NCI-H82 treated with DMSO at 0.1 percent for 48 hours (cell line): ENCODE data around the gene NRXN3.

Source experiments
- DNase-seq: peaks from one replicate; lab custom pipeline; 2025; ENCODE audit not compliant: unreplicated experiment; lab: John Stamatoyannopoulos, UW

The NRXN3 gene

DNA sequence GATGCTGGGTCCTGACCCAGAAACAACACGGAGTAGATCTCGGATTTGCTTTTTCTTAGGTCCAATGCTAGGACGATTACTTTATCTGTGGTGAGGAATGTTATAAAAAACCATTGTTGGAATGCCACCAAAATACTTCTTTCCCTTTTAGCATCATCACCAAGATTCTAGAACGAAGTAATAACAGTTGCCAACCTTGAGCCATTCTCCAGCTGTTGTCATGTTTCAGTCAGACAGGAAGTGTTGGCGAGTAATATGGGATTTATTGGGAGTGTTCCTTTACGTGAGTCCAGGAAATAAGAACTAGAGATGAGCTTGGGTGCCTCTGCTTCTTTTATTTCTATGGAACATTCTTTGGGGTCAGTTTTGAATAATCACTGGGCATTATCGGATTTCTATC is 1148.2 kb downstream of the NRXN3 start:
- no peak for DNase-seq

DNA sequence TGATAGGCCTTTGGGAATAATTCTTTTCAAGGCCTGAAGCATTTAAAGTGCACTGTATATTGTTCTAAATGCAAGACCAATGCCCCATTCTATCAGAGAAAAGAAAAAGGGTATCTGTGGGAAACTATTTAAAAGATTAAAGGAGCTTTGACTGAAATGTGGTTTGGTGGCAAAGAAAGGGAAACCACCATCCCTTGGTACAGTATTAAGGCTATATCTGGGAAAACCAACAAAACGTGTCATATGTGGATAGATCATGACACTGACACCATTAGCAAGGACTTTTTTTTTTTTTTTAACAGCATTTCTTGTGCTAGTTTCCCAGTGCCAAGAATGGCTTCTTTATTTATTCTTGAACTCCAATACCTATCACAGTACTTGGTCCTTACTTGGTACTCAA is 1150.4 kb downstream of the NRXN3 start:
- no peak for DNase-seq

DNA sequence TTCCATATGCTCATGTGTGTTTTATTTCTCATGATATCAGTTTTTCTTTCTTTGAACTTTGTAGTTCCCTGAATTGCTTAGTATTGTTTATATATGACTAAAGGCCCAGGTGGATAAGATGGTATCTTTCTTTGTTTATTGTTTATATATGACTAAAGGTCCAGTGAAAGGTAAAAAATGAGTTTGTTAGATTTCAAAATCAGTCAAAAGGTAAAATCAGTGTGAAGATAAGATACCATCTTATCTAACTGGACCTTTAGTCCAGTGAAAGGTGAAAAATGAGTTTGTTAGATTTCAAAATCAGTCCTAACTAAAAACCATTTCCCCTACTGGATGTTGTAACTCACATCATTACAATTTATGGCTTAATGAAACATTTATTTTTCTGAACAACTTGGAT is 1150.9 kb downstream of the NRXN3 start:
- DNase-seq = no peak

DNA sequence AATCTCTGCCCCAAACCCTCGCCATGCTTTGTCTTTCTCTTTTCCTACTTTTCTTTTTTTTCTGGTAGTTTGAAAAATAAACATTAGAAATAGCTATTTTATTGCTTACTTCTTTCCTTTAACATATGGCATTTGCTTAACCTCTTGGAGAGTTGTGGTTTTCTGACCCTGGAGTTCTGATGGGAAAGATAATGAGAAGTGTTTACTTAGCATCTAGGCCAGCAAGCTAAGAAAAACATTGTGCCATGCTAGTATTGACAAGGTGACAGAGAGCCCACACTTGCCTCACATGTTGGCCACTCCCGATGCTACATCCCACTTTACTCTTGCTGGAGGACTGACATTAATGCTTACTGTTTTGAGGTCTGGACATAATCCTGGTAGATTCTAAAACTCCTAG is 1154.9 kb downstream of the NRXN3 start:
- no peak for DNase-seq

DNA sequence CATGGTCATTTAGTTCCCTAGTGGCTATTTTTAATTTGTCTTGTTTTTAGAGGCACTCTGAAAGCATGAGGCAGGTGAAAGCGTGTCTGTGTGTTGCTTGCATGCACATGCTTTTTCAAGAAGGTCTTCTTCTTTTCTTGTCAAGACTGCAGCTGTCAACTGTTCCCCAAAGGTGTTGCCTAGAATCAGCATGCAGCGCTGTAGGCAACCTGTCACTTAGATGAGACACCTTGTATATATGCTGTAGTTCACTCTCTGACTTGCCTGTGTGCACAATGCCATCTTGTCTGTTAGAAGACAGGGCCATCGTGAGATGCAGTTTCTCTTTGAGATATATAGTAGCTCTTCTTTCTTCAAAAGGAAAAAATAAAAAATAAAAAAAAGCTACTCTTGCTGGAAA is 1155.4 kb downstream of the NRXN3 start:
- DNase-seq = no peak

DNA sequence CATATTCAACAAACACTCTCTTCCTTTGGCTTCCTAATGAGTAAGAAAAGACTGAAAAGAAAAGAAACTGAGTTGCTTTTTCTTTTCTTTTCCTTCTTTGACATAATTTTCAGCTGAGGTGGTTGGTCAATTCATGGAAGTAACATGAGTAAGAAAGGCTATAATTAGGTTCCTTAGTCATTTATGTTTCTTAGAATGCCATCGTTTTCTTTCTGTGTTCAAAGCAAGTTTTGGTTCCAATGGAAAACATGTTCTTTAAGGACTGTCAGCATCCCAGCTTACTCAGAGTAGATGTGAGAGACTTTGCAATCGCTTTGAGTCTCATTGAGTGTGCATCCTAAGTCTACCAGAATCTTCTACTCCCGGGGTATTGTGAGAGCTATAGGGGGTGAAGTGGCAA is 1158.7 kb downstream of the NRXN3 start:
- DNase-seq = no peak

DNA sequence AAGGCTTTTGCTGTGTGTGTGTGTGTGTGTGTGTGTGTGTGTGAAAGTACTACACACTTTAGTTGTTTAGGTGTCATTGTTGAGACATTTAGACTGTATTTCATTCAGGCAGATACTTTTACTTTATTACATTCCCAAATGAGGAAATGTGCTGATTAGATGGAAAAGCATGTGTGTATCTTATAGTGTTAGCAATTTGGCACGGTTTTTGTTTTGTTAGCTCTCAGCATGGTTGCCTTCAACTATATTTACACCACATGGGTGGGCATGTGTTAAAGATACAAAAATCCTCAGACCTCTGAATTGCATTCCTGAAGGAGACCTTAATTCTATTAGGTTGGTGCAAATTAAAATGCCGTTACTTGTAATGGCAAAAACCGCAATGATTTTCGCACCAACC is 1161.7 kb downstream of the NRXN3 start:
- no peak for DNase-seq

DNA sequence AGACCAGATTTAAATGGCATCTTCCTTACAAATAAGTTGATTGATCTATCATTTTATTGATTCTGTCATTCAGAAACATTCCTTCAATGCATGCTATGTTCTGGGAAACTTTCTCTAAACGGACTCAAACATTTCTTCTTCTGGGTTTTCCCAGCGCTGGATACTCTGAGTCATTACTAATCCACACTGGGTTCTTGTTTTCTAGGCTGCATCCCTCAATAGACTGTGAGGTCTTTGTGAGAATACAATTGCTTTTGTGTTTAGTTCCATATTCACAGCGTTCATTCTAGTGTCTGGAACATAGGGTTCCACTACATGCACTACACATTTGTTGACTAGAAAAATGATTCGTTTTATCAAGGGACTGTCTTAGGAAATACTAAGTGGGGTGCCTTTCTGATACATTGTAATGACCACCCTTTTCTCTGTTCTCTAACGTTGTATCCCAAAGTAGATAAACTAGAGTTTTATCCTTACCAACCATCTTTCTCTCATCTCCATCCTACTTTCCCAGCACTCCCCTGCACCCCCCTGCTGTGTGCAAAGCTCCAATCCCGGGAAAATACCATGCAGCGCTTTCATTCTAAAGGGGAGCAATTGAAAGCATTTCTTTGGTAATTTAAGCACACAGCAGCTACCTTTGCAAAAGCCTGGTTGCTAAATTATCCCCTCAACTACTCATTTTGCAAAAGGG is 1162.5 kb downstream of the NRXN3 start:
- DNase-seq = no peak

DNA sequence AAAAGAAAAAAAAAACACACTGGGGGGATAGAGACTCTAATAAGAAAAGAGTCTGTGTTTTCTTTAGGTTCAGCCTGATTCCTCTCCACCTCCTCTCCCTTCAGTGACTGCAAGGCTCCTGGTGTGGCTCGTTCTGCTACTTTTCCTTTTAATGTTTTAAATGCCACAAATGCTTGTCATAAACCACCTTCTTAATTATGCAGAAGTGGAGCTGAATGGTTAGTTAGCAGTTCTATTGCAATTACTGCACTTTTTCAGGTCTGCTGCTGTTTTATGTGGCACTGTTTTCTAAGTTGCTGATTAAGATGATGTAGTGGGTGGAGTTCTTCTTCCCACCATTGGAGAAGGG is 1163.0 kb downstream of the NRXN3 start:
- DNase-seq = no peak

DNA sequence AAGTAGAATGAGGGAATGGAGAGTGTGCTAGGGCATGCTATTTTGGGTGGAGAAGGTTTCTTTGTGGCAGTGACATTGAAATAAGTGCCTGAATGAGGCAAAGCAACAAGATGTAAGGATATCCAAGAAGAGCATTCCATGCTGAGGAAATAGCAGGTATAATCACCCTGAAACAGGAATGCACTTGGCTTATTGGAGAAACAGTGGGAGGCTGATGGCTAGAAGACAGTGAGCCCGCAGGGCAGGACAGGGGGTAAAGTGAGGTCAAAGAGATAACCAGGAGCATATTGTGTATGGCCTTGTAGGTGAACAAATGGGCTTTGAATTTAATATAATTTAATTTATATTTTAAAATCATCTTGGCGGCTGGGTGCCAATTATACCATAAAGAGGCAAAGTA is 1164.1 kb downstream of the NRXN3 start:
- no peak for DNase-seq

DNA sequence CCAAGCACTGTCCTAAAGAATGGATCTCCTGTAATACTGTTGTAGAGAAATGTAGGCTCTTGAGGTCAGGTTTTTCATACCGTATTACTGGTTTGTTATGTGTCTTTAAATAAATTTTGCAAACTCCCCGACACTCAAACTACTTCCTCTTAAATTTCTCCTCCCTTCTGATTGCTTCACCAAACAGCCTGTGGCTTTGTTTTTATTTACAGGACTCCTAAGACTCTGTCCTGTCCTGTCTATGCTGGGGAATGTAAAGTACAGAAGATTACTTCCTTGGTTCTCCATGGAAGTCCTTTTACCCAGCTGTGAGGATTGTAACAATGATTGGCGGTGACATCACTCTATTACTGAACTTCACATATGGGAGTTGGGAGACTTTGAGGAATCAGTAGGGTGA is 1167.6 kb downstream of the NRXN3 start:
- no peak for DNase-seq

DNA sequence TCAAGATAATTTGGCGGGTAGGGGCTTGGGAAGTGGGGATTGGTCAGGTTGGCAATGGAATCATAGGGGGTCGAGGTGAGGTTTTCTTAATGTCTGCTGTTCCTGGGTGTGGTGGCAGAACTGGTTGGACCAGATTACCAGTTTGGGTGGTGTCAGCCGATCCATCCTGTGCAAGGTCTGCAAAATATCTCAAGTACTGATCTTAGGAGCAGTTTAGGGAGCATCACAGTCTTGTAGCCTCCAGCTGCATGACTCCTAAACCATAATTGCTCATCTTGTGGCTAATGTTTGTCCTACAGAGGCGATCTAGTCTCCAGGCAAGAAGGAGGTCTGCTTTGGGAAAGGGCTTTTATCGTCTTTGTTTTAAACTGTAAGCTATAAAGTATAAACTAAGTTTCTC is 1172.8 kb downstream of the NRXN3 start:
- DNase-seq = no peak

DNA sequence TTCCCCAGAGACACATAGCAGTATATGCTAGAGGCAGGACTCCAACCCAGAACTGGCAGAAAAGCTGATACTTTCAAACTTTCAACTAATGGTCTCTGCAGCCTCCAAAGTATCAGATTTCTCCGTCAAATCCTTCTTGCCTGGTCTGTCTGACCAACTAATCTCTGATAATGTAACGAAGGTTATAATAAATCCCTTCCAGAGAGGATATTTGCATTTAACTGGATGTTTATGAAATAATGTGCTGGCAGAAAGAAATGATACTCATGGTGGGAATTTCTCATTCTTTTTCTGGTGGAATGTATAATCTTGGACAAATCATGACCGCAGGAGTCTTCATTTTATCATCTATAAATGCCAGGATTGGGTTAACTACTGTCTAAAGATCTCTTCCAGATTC is 1180.8 kb downstream of the NRXN3 start:
- DNase-seq = no peak

DNA sequence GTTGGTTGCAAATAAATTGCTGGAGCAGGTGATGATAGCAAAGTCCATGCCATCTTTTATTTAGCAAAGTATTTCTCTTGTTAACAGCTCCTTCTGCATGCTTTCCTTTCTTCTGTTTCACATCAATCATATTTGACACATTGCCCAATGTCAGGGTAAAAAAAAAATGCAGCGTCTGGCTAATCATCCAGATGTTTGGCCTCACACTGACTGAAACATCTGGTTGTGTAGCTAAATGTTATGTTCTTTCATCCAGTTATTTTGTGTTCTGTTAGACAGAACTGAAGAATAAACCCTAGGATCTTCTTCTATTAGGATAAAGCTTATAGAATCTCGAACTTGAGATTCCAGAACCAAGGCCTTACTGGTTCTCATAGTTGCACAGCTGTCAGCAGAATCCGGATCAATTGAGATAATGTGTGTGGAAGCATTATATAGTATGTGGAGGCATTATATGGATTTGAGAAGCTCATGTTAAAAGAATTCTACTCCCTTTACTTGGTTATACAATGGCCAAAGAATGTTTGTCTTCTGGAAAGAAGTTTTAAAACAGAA is 1182.0 kb downstream of the NRXN3 start:
- DNase-seq = no peak

DNA sequence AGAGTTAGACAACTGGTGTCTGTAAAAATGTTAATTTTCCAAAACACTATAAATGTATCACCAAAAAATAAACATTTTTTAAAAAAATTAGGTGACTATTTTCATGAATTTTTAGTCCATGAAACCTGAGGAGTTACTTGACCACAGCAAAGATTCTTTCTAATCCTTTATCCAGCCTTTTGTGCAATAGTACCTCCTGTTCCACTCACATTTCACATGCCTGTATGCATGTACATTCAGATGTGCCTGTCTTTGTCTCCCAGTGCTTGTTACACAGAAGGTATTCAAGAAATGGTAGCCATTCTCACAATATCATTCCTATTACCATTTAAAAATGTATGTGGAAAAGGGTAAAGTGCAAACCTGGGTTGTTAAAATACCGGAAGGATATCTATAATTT is 1184.2 kb downstream of the NRXN3 start:
- no peak for DNase-seq

DNA sequence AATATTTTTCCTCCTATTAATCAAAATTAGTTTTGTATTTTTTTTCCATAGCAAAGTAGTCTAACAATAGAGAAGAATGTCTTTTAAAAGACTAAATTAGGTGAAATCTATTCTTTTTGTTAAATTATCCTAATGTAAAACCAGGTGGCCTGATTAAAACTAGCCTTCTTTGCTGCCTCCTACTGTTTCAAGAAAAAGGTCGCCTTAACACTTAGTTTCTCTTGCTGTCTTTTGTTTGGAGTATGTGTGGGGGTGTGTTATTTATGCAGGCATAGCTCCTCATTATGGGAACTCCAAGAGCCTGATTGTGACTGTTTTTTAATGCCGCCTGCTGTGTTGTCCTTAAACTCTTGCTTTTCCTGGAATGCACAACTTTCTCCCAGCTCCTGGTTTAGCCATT is 1185.9 kb downstream of the NRXN3 start:
- DNase-seq = no peak

DNA sequence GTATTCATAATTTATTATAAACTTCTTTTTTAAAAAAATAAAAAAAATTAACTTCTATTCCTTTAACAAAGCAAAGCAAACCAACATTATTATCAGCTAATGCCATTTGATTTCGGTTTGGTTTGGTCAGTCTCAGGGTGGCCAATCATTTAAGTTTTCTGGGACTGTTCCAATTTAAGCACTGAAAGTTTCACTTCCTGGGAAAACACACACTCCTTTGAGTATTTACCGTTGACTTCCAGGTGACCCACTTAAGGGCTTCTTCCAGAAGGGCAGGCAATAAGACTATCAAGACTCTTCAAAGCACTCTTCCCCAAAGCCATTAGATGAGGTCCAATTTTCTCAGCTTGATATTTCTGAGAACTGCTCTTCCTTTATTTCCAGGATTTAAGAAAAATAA is 1187.1 kb downstream of the NRXN3 start:
- DNase-seq = no peak

DNA sequence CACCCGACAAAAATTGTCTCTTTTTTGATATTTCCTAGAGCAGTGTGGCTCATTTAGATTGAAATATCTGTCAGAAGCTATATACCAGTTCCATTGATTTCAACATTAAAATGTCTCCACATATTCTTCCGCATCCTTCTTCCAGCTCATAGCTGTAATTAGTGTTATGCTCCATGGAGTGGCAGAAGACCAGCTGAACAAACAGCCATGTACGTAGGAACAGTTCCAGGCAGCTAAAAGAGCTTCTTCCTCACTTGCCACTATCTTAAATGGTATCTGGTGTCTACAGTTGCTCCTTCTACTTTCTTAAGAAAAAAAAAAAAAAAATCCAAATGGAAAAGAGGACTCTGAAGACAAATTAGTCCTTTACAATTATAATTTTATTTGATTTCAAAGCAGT is 1193.1 kb downstream of the NRXN3 start:
- no peak for DNase-seq

DNA sequence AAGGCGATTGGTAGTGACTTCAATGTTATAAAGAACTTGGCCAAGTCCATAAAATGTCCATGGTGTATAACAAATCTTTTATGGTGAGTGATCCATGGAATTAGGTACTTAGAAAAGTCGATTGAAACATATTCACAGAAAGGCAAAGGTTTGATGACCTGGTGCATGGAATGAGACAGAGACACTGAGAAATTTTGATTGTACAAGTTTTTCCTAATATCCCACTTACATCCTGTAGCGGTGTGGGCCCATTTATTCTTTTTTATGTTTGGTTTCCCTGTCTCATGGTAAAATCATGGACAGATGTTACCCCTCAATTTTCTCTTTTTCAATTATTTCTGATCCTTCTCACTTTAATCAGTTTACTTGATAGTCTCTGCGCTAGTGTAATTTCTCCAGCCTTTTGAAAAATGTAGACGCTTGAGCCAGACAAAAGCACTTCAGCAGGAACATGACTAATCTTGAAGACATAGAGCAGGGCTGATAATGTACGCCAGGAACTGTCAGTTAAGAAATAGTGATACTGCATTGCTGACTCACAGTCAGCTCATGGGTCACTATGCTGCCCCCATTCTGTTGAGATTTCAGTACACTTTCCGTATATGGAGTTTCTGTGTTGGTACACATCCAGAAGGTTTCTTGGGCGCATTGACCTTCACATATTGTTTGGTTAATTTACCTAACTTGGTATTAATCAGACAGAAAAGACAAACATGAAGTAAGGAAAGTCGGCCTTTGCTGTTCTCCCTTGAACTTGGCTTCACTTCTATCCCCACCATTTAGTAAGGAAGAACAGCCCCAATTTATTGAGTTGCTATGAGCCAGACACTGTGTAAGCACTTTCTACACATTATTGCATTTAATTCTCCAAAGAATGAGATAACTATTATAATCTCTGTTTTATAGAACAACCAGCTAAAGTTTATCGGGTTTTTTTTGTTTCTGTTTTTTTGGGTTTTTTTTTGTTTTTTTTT is 1199.5 kb downstream of the NRXN3 start:
- DNase-seq = no peak

DNA sequence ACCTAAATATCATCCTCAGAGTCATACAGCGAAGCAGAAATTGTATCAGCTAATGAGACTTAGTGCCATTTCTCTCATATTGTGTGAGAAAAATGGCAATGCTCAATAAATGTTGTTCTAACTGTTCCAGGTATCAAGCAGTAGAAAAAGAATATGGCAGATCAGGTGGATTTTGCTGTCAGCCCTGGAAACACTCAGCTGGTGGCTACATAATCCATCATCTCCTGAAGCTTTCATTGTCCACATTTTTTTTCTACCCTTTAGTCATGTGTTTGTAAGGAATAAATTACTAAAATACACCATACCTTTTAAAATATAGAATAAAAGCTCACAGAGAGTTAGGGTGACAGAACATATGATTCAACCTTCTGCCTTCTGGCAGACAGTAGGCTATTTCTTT is 1200.8 kb downstream of the NRXN3 start:
- DNase-seq = no peak

DNA sequence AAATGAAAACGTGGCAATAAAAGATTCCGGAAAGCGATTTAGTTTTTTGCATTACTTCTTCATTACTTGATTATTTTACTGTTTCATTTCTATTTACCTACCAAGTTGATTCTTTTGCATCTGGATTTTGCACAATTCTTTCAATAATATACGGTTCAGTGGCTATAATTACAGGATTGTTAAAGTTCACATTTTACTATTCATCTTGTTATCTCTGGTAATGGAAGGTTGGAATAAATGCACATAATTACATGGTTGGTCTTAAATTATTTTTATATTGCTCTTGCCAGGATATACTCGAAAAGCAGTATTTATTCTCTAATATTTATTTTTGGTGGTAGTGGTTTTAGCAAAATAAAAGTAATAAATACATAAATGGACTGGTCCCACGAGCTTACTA is 1203.3 kb downstream of the NRXN3 start:
- no peak for DNase-seq

DNA sequence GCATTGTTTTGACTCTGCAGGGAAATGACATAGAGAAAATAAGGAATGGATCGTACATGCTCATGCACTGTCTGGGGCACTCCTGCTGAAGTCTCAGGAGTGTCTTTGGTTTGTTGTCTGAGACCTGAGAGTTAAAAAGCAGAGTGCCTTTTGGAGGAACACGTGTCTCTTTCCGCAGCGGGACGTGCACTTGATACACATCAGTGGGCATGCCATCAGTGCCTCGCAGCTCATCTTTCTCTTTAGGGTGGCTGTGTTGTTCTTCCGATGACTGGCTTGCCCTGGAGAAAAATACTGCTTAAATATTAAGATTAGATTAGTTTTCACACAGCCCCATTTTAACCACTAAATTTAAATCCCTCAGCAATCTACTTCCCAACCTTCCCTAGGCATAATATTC is 1205.2 kb downstream of the NRXN3 start:
- DNase-seq = no peak
